Kidney tubule cell (primary cell): Measurements from ENCODE around the gene AHDC1.

Experiments
- DNase-seq: peaks from one replicate; pipeline ENCODE4 v3.0.0-alpha.2; 2018; ENCODE audit warnings: low spot score

The AHDC1 gene

DNA sequence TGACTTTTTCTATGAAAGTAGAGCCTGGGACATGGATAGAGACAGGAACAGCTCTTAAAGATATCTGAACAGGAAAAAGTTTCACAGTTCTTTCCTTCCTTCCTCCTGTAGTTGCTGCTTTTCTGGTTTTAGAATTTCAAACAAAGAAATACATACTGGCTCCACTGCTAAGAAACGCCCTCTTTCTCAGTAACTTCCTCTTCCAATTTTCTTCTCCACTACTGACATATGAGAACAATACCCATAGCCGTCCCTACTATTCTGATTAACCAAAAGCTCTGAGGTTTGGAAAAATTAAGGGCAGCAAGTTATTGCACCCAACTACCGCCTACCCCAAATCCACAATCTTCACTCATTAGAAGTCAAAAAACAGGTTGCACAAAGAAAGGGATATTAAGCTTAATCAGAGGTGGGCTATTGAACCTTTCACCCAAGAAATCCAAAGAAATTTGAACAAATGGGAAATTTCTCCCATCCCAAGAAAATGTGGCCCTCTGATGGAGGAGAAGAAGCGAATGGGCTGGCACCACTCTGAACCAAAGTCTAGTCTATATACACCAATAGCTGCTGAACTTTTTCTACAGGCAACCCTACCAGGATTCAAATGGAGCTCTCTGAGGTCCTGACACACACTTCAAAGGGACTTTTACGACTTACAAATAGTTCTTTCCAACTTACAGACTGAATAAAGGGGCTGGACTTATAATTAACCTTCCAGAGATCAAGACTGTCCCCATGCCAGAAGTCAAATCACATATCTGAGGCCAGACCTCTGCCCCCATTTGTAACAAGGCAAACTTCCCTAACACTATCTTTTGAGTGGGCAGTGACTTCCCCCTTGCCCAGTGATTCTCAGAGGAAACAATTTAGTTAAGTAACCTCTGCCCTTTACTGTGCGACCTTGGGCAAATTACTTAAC lies 115.7 kb downstream of the AHDC1 start:
- DNase-seq: peak; percentile 40

DNA sequence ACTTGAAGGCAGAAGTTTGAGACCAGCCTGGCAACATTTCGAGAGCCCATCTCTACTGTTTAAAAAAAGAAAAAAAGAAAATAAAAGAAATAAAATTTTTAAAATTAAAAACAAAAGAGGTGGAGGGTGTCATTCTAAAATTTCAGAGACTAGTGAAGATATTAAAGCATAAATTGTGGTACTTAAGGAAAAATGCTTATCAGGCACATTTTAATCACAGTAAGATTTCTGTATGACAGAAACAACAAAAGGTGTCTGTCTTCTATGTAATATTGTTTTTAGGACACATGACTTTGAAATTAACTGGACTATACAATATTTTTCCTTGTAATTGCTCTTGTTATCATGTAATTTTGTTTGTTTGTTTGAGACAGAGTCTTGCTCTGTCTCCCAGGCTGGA lies 118.6 kb downstream of the AHDC1 start:
- no peak for DNase-seq
